Rectal smooth muscle tissue (tissue), 1 donor: ENCODE data around the gene POP7.

Experiments
- H3K27ac ChIP-seq: one replicate; pipeline ENCODE4 v1.7.0; 2013; ENCODE audit warnings: low read depth, low read length, inconsistent platforms
- H3K27me3 ChIP-seq: one replicate; pipeline ENCODE4 v1.7.0; 2013; ENCODE audit warnings: low read length; ENCODE audit not compliant: control insufficient read depth, insufficient read depth
- H3K36me3 ChIP-seq: one replicate; pipeline ENCODE4 v1.7.0; 2013; ENCODE audit warnings: low read length; ENCODE audit not compliant: control insufficient read depth, insufficient read depth
- H3K4me1 ChIP-seq: one replicate; pipeline ENCODE4 v1.7.0; 2013; ENCODE audit warnings: low read length; ENCODE audit not compliant: control insufficient read depth, insufficient read depth
- H3K4me3 ChIP-seq: one replicate; pipeline ENCODE4 v1.7.0; 2013; ENCODE audit warnings: low read length
- H3K9ac ChIP-seq: one replicate; pipeline ENCODE4 v1.7.0; 2013; ENCODE audit warnings: low read length

POP7 gene

DNA sequence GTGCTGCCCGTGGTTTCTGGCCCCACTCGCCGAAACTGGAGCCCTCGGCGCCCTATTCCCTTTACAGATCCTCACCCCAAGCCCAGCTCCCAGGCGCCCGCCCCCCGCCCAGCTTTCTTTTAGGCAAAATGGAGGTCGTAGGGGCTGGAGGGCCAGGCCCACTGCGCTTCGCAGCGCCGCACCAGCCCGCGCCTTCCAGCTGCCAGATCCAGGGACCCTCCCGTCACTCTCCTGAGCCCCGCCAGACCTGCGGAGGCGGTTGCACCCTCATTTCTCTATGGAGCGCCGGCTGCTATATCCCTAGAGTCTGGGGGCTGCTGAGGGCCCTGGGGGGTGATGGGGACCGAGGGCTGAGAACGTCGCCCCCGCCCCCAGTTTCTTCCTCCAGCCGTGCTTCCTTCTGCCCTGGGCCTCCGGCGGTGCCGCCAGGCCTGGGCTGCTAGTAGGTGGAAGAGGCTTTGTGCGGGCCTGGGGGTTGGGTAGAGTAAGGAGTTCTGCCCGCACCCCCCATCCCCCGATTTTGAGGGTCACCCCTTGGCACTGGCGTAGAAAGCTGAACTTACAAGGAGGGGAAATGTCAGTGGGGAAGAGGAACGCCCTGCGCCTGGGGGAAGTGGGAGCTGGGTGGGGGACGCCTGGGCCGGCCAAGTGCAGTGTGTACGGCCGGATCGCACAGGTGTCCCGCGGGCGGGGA lies 31.4 kb upstream of the POP7 start:
- peaks cover 4% of the 10 kb centered on the region for H3K4me1 ChIP-seq

DNA sequence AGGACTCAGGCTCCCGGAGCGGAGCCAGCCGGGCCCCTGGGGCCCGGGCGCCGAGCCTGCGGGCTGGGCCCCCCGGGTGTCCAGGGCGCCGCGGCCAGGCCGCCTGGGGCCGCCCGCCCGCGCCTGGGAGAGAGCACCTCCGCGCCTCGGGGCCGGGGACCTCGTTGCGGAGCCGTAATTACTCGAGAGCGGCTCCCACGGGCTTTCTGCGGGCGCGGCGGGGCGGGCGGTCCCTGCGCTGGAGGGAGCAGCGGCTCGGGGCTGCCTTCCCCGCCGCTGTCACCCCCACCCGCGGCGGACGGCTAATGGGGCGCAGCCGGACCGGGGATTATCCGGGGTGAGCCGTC lies 30.8 kb upstream of the POP7 start:
- peak overlapping the region; percentile 98 for H3K27ac ChIP-seq
- H3K36me3 ChIP-seq = peaks cover 28% of the 10 kb centered on the region
- peak overlapping the region; percentile 95 for H3K4me3 ChIP-seq
- peaks cover 4% of the 10 kb centered on the region for H3K4me1 ChIP-seq
- H3K27me3 ChIP-seq = no peaks in the 10 kb centered on the region
- H3K9ac ChIP-seq = peak overlapping the region; percentile 95

More for the DNA sequence above, 31.4 kb upstream of the POP7 start:
- H3K9ac ChIP-seq = peak overlapping the region; percentile 95
- H3K4me3 ChIP-seq = peak overlapping the region; percentile 95
- H3K27ac ChIP-seq = peak overlapping the region; percentile 98
- no peaks in the 10 kb centered on the region for H3K27me3 ChIP-seq
- H3K36me3 ChIP-seq = peaks cover 27% of the 10 kb centered on the region

DNA sequence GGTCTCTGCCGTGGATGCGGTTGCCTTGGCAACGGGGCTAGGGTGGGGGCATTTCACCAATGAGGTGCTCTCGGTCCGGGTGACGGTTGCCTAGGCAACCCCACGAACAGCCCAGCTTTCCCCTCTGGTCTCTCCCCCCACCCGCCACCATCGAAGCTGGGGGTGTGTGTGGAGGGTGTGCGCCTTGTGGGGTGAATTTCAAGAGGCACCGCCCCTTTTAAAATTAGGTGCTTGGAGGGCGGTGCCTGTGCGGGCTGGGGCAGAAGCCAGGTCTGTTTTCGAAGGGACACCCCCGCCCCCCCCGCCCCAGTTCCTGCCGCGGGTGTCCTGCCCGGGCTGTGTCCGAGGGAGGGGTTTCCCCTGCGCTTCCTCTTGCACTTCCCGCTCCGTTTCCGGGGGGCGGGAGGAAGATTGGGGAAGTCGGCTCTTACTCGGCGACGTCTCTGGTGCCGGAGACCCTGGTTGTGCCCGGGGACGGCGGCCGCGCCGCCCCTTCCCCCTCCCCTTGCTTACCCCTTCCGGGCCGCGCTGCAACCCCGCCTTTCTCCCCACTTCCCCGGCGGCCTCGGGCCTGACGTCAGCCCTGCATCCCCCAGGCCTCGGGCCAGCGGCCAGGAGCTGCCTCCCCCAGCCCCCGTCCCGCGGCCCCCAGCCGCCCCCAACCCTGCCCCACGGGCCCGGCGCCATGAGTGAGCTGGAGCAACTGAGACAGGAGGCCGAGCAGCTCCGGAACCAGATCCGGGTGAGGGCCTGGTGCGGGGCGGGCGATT lies 30.2 kb upstream of the POP7 start:
- peak overlapping the region; percentile 95 for H3K4me3 ChIP-seq
- H3K27me3 ChIP-seq = no peaks in the 10 kb centered on the region
- H3K36me3 ChIP-seq = peaks cover 28% of the 10 kb centered on the region
- no peak overlapping the region for H3K9ac ChIP-seq
- peaks cover 4% of the 10 kb centered on the region for H3K4me1 ChIP-seq
- peak overlapping the region; percentile 98 for H3K27ac ChIP-seq

DNA sequence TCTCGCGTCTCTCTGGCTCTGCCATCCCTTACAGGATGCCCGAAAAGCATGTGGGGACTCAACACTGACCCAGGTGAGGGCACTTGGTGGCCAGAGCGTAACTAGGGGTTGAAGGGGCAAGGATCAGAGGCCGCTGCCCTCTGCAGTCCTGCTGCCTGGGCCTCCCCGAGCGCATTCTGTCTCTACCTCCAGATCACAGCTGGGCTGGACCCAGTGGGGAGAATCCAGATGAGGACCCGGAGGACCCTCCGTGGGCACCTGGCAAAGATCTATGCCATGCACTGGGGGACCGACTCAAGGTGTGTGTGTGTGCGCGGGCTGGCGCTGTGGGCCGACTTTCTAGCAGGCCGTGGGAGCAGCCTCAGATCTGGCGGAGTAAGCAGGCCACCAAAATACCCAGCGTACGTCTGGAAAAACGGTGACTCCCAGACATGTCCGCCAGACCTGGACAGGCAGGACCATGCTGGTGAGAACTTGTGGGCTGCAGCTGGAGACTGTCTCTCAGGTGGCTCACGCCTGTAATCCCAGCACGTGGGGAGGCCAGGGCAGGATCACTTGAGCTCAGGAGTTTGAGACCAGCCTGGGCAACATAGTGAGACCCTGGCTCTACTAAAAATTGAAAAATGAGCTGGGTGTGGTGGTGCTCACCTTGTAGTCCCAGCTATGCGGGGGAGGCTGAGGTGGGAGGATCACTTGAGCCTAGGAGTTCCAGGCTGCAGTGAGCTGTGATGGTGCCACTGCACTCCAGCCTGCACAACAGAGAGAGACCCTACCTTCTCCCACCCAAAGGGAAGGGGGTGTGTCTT lies 29.2 kb upstream of the POP7 start:
- Histone ChIP-seq H3K27me3 (no peaks in the 10 kb centered on the region), H3K4me3 (peak overlapping the region; percentile 43), H3K27ac (peak overlapping the region; percentile 98), H3K4me1 (peaks cover 4% of the 10 kb centered on the region), H3K9ac (no peak overlapping the region), H3K36me3 (peaks cover 32% of the 10 kb centered on the region)

DNA sequence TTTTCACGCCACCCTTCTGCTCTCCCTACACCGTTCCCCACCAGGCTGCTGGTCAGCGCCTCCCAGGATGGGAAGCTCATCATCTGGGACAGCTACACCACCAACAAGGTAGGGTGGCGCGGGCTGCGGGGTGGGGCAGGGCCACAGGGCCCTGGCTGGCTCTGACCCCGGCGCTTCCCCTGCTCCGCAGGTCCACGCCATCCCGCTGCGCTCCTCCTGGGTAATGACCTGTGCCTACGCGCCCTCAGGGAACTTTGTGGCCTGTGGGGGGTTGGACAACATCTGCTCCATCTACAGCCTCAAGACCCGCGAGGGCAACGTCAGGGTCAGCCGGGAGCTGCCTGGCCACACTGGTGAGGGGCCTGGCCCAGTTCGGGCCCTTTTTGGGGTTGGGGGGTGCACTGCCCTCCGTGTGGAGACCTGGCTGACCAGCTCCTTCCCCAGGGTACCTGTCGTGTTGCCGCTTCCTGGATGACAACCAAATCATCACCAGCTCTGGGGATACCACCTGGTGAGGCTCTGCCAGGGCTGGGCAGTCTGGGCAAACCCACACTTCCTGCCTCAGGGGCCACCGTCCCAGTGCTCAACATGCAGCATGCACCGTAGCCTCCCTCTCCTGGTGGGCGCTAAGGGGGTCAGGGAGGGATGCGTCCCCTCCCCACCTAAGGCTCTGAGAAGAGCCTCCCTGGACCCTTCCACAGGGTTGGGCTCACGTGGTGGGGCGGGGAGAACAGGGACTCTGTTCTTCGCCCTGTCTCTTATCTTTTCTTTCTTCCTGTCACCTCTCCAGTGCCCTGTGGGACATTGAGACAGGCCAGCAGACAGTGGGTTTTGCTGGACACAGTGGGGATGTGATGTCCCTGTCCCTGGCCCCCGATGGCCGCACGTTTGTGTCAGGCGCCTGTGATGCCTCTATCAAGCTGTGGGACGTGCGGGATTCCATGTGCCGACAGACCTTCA lies 28.3 kb upstream of the POP7 start:
- peaks cover 4% of the 10 kb centered on the region for H3K4me1 ChIP-seq
- no peak overlapping the region for H3K9ac ChIP-seq
- H3K36me3 ChIP-seq = peaks cover 38% of the 10 kb centered on the region
- no peak overlapping the region for H3K4me3 ChIP-seq
- H3K27me3 ChIP-seq = no peaks in the 10 kb centered on the region
- no peak overlapping the region for H3K27ac ChIP-seq

DNA sequence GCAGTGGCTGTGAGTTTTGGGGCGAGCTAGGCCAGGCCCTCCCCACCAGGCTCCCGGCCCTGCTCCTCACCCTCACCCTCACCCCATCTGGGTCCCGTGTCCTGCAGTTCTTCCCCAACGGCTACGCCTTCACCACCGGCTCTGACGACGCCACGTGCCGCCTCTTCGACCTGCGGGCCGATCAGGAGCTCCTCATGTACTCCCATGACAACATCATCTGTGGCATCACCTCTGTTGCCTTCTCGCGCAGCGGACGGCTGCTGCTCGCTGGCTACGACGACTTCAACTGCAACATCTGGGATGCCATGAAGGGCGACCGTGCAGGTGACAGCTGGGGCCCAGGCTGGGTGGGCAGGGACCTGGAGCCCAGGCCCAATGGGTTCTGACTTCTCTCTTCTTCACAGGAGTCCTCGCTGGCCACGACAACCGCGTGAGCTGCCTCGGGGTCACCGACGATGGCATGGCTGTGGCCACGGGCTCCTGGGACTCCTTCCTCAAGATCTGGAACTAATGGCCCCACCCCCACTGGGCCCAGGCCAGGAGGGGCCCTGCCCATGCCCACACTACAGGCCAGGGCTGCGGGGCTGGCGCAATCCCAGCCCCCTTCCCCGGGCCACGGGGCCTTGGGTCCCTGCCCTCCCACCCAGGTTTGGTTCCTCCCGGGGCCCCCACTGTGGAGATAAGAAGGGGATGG lies 27.5 kb upstream of the POP7 start:
- no peak overlapping the region for H3K27ac ChIP-seq
- no peak overlapping the region for H3K4me3 ChIP-seq
- no peaks in the 10 kb centered on the region for H3K27me3 ChIP-seq
- no peak overlapping the region for H3K9ac ChIP-seq
- peaks cover 42% of the 10 kb centered on the region for H3K36me3 ChIP-seq
- H3K4me1 ChIP-seq = peaks cover 4% of the 10 kb centered on the region

DNA sequence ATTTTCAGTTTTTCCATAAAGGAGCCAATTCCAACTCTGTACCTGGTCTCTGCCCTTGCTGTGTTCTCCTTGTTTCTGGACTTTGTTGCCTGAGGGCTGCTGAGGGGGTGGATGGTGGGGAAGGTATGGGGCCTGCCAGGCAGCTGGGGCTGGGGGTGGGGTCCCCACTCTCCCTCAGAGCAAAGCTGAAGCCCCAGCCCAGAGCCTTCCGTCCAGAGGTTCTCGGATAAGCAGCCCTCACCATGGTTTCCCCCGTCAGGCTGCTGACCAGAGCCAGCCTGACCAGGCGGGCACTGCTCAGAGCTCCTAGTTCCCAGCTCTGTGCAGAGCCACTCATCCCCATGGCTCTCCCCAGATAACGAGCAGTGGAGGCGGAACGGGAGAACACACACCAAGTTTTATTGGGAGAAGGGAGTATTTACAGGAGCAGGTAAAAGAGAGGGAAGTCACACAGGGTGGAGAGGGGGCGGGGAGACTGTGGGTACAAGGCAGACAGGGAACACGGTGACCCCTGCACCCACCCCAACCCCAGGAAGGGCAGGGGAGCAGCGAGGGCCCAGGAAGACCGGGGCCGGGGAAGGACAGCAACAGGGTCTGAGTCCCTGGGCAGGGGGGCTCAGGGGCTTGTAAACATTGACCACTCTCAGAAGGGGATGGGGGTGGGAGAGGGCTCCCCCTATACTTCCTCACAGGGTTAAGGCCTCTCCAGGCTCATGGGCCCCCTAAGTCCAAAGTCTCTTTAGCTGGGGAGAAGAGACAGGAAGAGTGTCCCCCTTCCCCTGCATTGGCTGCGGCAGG lies 26.6 kb upstream of the POP7 start:
- peak overlapping the region; percentile 14 for H3K27ac ChIP-seq
- H3K27me3 ChIP-seq = no peaks in the 10 kb centered on the region

DNA sequence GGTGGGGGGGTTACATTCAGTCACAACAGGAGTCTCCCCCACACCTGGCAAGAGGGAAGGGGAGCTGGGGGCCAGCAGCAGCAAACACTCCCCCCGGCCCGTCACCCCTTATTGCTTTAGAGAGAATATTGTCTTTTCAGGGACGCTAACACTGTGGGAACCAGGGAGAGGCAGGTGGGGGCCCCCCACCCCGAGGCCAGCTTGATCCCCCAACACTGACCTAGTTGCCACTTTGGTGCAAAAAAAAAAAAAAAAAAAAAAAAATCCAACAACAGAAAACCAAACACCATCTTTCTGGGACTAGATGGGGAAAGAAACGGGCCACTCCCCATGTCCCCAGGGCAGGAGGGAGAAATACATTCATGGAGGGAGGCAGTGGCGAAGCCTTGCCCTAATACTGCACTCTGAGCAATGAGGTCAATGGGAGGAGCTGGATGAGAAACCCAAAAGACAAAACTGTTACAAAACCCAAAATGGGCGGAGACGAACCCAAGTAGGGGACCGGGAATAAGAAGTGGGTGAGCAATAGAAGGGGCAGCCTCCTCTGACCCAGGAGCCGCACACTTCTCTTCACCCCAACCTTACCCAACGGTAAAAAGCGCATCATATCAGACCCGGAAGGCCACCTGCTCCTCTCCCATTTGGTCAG lies 25.9 kb upstream of the POP7 start:
- H3K4me1 ChIP-seq = peaks cover 4% of the 10 kb centered on the region
- H3K9ac ChIP-seq = no peak overlapping the region
- H3K36me3 ChIP-seq = peaks cover 53% of the 10 kb centered on the region
- H3K27me3 ChIP-seq = no peaks in the 10 kb centered on the region
- peak overlapping the region; percentile 13 for H3K27ac ChIP-seq
- H3K4me3 ChIP-seq = no peak overlapping the region

More for the DNA sequence above, 26.6 kb upstream of the POP7 start:
- Histone ChIP-seq H3K9ac (no peak overlapping the region), H3K36me3 (peaks cover 50% of the 10 kb centered on the region), H3K4me1 (peaks cover 4% of the 10 kb centered on the region), H3K4me3 (no peak overlapping the region)

DNA sequence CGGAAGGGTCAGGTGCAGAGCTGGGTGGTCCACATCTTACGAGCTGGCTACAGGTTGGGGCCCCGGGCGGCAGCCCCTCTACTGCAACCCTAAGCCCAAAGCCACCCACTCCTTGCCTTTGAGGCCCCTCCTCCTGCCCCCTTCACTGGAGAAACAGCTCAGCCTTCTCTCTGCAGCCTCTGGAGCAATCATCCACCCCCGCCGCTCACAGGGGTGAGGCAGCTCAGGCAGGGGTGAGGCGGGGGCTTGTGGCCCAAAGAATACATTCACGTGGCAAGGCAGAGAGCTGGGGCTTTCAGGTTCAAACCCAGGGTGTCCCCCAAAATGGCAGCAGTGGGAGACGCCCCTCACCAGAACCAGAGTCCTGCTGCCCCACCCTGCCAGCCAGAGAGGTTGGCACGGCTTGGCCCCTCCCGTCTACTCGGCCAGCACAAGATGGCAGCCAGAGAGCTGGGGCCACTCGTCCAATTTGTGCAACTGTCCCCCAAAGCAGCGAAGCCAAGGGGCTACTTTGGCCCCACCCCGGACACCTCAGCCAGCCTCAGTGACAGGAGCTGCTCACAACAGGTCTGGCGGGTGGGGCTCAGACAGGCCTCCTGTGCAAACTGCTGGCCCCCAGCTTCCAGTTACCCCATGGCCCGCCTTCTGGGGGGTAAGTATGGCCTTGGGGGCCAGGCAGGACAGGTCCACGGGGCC lies 25.2 kb upstream of the POP7 start:
- H3K27ac ChIP-seq = peak overlapping the region; percentile 13
- H3K4me3 ChIP-seq = no peak overlapping the region
- H3K27me3 ChIP-seq = no peaks in the 10 kb centered on the region
- peaks cover 60% of the 10 kb centered on the region for H3K36me3 ChIP-seq
- no peak overlapping the region for H3K9ac ChIP-seq
- peaks cover 4% of the 10 kb centered on the region for H3K4me1 ChIP-seq
